Thoracic aorta (tissue), 2 donors: Measurements from ENCODE around the gene PIK3R6. TPM values are rescaled to one million over a fixed set of nuclear protein-coding genes. Genes with fewer than 3 reads are reported as not detected.

ENCODE experiments used
- ATAC-seq: fragments of 150-250 bp; one replicate; pipeline ENCODE4 v1.8.0; 2017; ENCODE audit warnings: low read depth; ENCODE audit not compliant: insufficient number of reproducible peaks, low FRiP score
- DNase-seq: peaks from one replicate; pipeline ENCODE4 v3.0.0-alpha.2; 2020; ENCODE audit warnings: low spot score
- H3K27ac ChIP-seq, 2 donors: fragments of 200-600 bp; sonication (generic); 1 replicate in 1 of 2; 2 replicates in 1 of 2; pipeline ENCODE4 v1.5.1; 2016; ENCODE audit warnings: mild to moderate bottlenecking in 2 of 2, moderate library complexity in 2 of 2
- H3K27me3 ChIP-seq: fragments of 200-600 bp; sonication (generic); replicated peaks from 2 replicates; pipeline ENCODE4 v1.6.0; 2016; ENCODE audit warnings: mild to moderate bottlenecking; ENCODE audit not compliant: insufficient read depth
- H3K36me3 ChIP-seq: fragments of 200-600 bp; sonication (generic); one replicate; pipeline ENCODE4 v1.5.1; 2016
- H3K4me1 ChIP-seq, 2 donors: fragments of 200-600 bp; sonication (generic); 1 replicate in 1 of 2; 2 replicates in 1 of 2; pipeline versions ENCODE4 v1.5.1 to v1.6.0; 2016; ENCODE audit warnings: low read depth in 2 of 2, mild to moderate bottlenecking in 1 of 2; ENCODE audit not compliant: control insufficient read depth in 1 of 2
- H3K4me3 ChIP-seq: fragments of 200-600 bp; sonication (generic); 2 replicates; pipeline ENCODE4 v1.5.1; 2016; ENCODE audit warnings: mild to moderate bottlenecking
- H3K9me3 ChIP-seq: fragments of 200-600 bp; sonication (generic); 2 replicates; pipeline ENCODE4 v1.5.1; 2016
- total RNA-seq, 2 donors: library from RNA; depleted of rRNA; stranded (reverse); fragments of >200 nt; gene quantifications; one replicate each; pipeline versions ENCODE4 v1.1.0 to v1.2.3, GENCODE V29; 2016
- TF ChIP-seq, protein P1 (sequence below): fragments of 200-600 bp; sonication (generic); IDR thresholded peaks from one replicate; pipeline ENCODE4 v1.5.1; 2019; ENCODE audit warnings: antibody characterized with exemption

PIK3R6 gene
- total RNA-seq, 2 donors from 2014 or later, result 1.5 to 3.5 TPM

DNA sequence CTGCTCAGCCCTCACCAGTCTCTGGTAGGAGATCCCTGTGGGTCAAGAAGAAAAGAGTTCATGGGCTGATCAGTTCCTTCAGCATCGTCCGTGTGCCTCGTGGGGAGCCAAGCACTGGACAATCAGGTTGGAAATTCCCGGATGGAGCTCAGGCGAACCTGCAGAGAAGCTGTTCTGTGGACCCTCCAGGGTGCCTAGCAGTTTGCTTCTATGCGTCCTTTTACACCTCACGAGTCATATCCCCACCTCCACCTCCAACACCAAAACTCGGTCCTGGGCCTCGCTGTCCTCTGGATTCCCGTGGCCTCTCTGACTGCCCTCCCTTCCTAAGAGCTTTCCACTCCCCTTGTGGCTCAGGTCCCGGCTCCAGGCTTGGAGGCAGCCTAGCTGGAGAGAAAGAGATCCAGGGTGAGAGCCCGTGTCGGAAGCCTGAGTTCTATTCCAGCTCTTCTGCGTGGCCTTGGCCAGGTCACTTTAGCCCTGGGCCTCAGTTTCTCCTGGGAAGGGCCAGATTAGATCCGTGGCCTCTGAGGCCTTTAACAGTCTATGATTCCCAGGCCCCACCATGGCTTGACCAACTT, 26.2 kb upstream of the PIK3R6 start:
- Histone ChIP-seq H3K4me1 (no peaks in the 10 kb centered on the region), H3K27ac (no peak overlapping the region), H3K27me3 (no peaks in the 10 kb centered on the region), H3K36me3 (no peaks in the 10 kb centered on the region), H3K4me3 (no peak overlapping the region), H3K9me3 (no peaks in the 10 kb centered on the region)
- DNase-seq (no peak), ATAC-seq (no peak)
- TF ChIP-seq, protein P1, sequence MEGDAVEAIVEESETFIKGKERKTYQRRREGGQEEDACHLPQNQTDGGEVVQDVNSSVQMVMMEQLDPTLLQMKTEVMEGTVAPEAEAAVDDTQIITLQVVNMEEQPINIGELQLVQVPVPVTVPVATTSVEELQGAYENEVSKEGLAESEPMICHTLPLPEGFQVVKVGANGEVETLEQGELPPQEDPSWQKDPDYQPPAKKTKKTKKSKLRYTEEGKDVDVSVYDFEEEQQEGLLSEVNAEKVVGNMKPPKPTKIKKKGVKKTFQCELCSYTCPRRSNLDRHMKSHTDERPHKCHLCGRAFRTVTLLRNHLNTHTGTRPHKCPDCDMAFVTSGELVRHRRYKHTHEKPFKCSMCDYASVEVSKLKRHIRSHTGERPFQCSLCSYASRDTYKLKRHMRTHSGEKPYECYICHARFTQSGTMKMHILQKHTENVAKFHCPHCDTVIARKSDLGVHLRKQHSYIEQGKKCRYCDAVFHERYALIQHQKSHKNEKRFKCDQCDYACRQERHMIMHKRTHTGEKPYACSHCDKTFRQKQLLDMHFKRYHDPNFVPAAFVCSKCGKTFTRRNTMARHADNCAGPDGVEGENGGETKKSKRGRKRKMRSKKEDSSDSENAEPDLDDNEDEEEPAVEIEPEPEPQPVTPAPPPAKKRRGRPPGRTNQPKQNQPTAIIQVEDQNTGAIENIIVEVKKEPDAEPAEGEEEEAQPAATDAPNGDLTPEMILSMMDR, result no peak

DNA sequence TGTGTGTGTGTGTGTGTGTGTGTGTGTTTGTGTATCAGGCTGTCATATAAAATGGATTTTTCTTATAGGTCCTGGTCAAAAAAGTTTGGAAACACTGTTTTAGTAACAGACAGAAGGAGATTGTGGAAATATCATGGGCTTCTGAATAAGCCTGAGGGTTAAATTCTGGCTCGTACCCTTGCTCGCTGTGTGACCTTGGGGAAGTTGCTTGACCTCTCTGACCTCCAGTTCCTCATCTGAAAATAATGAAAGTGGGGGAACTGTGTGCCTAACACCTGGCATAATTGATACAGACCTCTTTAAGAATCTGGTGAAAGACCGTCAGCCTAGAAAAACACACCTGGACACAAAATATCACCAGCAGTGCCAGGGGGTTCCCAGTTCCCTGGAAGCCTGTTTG, 25.6 kb upstream of the PIK3R6 start:
- Histone ChIP-seq H3K4me1 (no peaks in the 10 kb centered on the region), H3K27me3 (no peaks in the 10 kb centered on the region), H3K36me3 (no peaks in the 10 kb centered on the region), H3K4me3 (no peak overlapping the region), H3K27ac (no peak overlapping the region), H3K9me3 (no peaks in the 10 kb centered on the region)
- DNase-seq (no peak), ATAC-seq (no peak)
- TF ChIP-seq, protein P1, result no peak

DNA sequence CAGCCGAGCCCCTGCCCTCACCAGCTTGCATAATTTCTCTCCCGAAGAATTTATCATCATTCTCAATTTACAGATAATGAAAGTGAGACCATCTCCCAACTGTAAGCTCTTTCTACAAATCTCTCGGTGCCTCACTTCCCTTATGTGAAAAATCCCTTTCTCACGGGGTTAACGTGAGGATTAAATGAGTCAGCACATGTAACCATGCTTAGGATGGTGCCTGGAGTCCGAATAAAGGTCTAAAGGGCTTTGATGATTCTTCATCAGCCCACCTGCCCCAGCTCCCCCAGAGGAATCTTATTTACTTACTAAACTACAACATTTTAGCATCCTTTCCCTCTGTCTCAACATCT, 24.8 kb upstream of the PIK3R6 start:
- Histone ChIP-seq H3K4me3 (no peak overlapping the region), H3K36me3 (no peaks in the 10 kb centered on the region), H3K4me1 (no peaks in the 10 kb centered on the region), H3K9me3 (no peaks in the 10 kb centered on the region), H3K27me3 (no peaks in the 10 kb centered on the region), H3K27ac (no peak overlapping the region)
- DNase-seq (no peak), ATAC-seq (no peak)
- TF ChIP-seq, protein P1, result no peak

DNA sequence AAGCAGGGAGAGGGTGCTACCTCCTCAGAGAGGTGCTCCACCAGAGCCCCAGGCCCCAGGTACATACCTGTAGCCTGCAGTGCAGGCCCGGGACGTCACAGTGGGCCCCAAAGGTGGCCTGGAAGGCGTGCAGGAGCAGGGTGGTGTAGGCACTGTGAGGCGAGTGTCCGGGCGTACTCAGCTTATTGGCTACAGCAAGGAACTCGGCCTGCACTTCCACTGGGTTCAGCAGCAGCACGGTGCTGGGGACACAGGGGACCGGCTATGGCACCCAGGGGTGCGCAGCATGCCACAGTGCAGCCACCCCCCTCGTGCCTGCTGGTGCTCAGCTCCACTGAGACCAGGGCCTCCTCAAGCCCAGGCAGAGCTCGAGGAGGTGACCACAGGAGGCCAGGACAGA, 23.2 kb upstream of the PIK3R6 start:
- Histone ChIP-seq H3K27ac (no peak overlapping the region), H3K9me3 (no peaks in the 10 kb centered on the region), H3K4me3 (no peak overlapping the region), H3K4me1 (no peaks in the 10 kb centered on the region), H3K36me3 (no peaks in the 10 kb centered on the region), H3K27me3 (no peaks in the 10 kb centered on the region)
- ATAC-seq (no peak), DNase-seq (no peak)
- TF ChIP-seq, protein P1, result no peak

DNA sequence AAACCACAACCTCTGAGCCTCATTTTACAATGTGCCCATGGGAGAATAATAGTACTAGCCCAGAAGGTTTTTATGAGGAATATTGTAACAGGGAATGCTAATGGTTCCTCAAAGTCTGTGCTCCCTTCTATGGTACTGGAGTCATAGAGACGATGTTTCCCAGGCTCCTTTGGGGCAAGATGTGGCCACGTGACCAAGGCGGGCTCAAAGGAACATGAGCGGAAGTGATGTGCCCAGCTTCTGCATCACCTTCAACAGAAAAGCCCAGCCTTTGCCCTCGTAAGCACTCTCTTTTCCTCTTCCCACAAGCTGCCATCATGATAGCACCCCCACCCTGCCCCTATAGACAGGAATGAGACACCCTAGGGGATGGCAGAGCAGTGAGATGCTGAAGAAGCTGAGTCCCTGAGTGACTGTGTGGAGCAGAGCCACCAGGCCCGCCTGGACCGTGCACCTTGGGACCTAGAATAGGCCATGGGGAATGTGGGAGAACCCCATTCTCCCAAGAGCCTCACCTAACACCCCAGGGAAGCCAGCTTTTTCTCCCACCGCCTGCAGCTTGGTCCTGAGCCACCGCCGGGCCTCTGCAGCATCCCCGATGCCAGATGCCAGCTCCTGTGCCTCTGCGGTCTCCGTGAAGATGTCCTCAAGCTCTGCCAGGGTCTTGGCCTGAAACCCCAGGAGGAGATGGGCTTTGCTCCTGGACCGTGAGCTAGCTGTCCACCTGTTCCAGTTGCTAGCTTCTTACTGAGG, 22.2 kb upstream of the PIK3R6 start:
- no peak overlapping the region for H3K27ac ChIP-seq
- TF ChIP-seq, protein P1, result no peak
- no peaks in the 10 kb centered on the region for H3K27me3 ChIP-seq
- H3K9me3 ChIP-seq, result no peaks in the 10 kb centered on the region
- H3K4me3 ChIP-seq, result no peak overlapping the region
- H3K36me3 ChIP-seq, result no peaks in the 10 kb centered on the region
- ATAC-seq, result no peak
- DNase-seq, result no peak
- no peaks in the 10 kb centered on the region for H3K4me1 ChIP-seq
